ENCODE measurements around the gene TXNRD1.
"Not testable (repeated sequence)": the region's sequence is repeated elsewhere in the genome, so short reads cannot be mapped to it uniquely, and the experiment has no call there.

Gene TXNRD1

DNA sequence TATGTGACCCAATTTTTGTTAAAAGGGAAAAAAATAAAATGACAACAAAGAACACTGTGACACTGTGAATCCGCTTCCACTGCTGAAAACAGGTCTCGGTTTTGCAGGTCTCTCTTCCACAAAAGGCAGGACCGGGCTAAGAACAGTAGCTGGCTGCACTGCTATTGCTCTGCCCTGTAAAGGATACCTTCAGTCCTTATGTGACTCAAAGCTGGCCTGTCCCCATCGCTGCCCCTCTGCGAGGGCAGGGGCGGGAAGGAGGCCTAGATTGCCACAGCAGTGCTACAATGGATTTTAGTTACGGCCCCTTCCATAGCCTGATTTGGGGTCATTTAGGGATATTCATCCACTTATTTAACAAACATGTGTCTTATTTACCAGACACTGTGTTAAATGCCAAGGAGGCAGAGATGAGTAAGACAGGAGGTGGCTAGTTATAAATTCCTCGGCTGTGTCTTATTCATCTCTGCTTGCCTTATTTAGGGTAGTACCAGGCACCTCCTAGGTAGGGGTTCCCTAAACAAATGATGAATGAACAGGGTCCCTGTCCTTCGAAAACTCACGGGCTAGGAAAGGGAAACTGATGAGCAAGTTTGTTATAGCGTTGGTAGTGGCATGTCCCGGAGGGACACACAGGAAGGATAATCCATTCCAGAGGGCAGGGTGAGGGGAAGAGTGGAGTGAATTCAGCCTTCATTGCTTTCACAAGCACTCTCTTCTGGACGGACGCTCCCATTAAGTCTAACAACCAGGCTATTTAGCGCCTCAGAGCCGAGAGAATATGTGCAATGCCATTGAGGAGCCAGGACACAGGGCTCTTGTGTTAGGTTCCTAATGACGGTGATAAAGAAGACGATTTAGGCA lies 161.3 kb downstream of the TXNRD1 start:
- no peak for DNase-seq

DNA sequence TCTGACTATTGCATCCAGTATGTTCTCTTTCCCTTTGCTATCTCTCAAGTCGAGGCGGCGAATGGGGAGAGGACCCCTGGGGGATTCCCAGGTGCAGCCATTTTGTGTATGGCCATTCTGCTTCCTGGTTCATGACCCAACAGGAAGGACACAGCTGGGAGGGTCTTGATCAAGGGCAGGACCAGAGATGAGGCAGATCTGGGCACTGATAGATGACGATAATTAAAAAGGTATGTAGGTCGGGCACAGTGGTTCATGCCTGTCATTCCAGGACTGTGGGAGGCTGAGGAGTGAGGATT lies 161.9 kb downstream of the TXNRD1 start:
- no peak for DNase-seq

DNA sequence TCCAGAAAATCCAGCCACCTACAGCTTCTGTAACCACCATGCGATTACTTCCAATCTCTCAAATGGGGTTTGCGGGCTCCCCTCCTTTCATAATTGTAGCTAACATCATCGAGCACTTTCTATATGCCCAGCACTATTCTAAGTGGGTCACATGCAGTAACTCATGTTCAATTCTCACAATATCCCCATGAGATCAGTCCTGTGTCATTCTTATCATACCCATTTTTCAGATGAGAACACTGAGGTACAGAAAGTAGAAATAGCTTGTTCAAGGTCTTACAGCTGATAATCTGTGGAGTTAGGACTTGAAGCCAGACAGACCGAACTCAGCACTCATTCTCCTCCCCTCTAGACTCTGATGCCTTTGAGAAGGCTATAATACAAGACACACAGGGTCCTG lies 162.8 kb downstream of the TXNRD1 start:
- DNase-seq, result no peak

DNA sequence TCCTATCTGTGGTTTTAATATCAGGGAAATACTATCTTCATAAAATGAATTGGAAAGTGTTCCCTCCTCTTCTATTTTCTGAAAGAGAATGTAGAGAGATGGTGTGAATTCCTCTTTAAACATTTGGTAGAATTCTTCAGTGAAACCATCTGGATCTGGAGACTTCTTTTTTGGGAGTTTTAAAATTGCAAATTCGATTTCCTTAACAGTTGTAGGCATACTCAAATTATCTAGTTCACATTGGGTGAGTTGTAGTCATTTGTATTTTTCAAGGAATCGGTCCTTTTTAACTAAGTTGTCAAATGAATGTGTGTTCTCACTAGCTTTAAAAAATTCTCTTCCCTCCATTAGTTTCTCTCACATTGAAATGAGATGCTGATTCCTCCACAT lies 165.8 kb downstream of the TXNRD1 start:
- DNase-seq, result no peak

DNA sequence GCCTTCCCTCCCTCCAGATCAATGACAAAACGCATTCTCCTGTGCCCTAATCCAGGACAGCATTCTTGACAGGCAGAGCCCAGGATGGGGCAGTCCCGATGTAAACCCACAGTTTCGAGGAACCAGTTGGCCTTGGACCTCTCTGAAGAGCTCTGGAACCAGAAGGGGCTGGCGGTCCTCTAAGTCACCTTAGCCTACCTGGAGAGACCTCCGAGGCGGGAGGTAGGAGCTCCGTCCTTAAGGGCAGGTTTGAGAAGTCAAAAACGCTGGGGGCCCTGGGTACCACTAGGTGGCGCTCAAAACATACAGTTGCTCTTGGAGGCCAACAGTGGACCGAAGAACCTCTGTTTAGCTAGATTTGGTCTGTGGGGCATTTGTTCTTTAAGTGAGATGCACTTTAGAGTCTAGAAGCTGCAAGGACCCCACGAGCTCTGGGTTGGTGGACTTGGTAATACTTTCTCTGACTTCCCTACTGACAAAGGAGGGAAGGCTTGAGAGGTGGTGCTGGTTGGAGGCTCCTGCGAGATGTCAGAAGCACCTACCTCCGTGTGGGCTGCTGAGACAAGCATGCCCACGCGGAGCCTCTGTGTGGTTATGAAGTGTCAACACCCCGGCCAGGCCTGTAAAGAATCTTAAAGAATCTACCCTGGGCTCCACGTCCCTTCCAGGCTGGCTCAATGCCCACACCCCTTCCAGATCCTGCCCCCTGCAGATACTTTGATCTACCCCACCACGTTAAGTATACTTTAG lies 166.3 kb downstream of the TXNRD1 start:
- DNase-seq, result peak; percentile 89

GRCh38 chr12:104384141-104384880 lies 168.7 kb downstream of the TXNRD1 start:
- DNase-seq, result no peak

- no peak for DNase-seq
Observed at GRCh38 chr12:104385510-104385909, 169.9 kb downstream of the TXNRD1 start.

DNA sequence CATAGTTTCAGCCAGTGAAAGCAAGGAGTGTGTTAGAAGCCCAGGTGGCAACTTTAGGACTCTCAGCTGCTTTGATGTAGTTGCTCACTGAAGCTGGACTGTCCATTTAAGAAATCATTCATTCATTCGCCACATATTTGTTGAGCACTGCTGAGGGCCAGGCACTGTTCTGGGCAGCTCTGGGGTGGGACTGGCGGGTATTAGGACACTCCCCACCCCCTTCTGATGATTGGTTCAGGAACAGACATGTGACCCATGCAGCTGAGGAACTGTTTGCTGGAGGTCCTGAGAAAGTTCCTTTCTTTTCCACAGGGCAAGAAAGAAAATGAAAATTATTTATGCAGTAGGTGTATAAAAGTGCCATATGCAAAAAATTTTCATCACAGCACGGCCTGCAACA lies 170.9 kb downstream of the TXNRD1 start:
- no peak for DNase-seq

GRCh38 chr12:104387190-104387589 lies 171.6 kb downstream of the TXNRD1 start:
- peak; percentile 49 for DNase-seq

DNA sequence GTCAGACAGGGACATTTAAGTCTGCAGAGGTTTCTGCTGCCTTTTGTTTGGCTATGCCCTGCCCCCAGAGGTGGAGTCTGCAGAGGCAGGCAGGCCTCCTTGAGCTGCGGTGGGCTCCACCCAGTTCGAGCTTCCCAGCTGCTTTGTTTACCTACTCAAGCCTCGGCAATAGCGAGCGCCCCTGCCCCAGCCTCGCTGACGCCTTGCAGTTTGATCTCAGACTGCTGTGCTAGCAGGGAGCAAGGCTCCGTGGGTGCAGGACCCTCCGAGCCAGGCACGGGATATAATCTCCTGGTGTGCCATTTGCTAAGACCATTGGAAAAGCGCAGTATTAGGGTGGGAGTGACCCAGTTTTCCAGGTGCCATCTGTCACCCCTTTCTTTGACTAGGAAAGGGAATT lies 178.5 kb downstream of the TXNRD1 start:
- not testable (repeated sequence) for DNase-seq
